CD4-positive, alpha-beta T cell treated with Interleukin-6 at 100 ng/mL for 8 hours (primary cell): ENCODE results near the gene LAMA5.

Source experiments
- DNase-seq: peaks from one replicate; pipeline ENCODE4 v3.0.0-alpha.2; 2020; ENCODE audit warnings: mixed read lengths, low spot score

The LAMA5 gene

DNA sequence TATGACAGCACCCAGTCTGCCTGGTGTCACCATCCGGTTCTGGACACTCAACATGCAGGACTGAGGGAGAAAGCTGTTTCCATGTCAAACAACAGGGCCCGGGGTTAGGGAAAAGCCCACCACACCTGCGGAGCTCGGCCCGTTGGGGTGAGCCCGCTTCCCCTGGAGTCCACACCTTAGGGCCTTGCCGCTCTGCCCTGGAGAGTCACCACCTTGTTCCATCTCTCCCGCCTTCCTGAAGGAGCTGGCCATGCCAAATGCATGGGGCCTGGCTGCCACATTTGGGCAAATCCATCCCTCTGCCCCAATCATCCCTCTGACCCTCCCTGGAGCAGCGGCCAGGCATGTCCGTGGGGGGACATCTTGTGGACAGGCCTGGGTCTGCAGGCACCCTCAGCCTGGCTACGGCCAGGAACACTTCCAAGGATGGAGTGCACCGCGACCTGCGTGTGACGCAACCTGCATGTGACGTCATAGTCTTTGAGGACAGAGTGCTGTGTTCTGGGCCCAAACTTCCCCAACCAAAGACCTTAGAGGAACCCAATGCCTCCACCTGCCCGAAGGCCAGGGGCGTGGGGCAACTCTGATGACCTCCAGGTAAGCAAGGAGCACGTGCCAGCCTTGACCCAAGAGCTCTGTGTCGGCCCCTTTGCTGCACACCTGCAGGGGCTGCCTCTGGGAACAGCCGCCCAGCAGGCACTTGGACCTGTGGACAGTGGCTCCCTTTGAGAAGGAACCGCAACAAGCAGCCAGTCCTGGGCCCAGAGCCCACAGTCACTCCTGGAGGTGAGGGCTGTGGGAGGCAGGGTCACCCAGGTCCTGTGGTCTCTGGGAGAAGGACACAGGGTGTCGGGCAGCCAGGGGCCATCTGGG lies 38.2 kb upstream of the LAMA5 start:
- DNase-seq = no peak

- DNase-seq = no peak
Measured at GRCh38 chr20:62404761-62405107, 37.6 kb upstream of the LAMA5 start.

- no peak for DNase-seq
Measured at GRCh38 chr20:62404112-62404665, 37.1 kb upstream of the LAMA5 start.

DNA sequence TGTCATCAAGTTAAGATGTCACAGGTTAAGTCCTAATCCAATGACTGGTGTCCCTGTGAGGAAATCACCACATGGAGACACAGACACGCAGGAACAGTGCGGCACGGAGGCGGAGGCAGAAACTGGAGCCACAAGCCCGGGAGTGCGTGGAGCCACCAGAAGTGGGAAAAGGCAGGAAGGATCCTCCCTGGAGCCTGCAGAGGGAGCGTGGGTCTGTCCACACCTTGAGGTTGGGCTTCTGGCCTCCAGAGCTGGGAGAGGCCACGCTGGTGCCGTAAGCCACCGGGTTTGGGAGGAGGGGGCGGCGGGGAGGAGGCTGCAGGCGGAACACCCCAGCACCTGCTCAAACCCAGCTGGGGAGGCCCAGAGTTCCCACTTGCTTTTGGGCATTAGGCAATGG lies 36.2 kb upstream of the LAMA5 start:
- DNase-seq = no peak

DNA sequence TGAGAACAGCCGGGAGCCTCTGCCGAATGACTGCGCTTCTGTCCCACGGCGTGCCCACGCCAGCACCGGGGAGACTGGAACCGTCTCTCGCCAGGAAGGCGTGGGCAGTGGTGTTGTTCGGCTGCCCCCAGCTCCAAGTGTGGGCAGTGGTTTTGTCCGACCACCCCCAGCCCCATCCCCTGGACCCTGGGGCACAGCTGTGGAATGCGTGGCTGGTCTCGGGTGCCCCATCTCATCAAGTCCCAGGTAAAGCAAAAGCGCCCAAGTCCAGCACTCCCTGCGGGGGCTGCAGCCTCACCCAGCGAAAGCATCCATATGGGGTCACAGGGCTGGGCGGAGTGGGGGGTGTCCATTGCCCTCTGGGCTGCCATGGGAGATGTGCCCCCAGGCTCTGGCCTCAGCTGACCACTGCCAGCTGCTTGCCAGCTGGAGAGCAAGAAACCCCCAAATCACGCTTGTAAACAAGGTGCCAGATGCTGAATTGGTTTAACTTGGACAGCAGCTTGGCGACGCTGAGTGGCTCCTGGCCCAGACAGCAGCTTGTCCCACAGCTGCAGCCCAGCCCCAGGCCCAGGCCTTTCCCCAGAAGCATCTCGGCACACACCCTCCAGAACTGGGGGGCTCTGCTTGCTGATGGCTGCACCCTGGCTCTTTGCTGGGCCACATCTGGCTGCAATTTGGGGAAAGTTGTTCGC lies 35.5 kb upstream of the LAMA5 start:
- no peak for DNase-seq

DNA sequence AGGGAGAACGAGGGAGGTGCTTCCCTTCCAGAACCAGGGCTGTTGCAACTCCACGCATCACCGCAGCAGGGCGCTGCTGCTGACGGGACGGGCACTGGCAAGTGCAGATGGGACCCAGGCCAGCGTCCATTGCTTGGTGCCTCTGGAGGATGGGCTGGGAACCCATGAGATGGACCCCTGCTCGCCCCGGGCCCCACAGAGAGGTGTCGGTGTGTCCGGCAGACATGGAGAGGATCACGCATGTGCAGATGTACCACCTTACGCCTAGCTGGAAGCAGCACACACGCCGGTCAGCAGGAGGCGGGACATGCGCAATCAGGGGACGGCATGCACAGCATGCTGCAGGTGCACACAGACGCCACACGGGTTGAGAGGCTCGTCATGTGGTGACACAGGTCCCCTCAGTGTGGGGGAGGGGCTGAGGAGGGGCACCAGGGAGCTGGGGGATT lies 34.2 kb upstream of the LAMA5 start:
- no peak for DNase-seq

DNA sequence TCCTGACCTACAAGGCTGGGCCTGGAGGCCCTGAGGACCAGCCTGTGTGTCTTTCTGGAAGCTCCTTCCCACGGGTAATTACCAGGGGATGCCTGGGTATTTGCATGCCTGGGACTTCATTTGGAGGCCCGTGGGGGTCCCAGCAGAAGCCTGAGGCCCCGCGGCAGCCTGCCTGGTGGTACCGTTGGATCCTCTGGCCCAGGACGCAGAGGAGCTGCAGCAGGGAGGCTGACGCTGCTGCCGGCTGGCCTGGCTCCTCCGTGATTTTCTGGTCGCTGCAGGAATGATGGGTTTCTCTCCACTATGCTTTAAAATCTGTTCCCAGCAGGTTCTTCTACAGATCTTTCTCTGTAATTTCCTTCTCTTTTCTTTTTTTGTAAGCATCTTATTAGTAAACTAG lies 33.4 kb upstream of the LAMA5 start:
- DNase-seq = no peak

GRCh38 chr20:62400021-62400420 lies 32.9 kb upstream of the LAMA5 start:
- no peak for DNase-seq

DNA sequence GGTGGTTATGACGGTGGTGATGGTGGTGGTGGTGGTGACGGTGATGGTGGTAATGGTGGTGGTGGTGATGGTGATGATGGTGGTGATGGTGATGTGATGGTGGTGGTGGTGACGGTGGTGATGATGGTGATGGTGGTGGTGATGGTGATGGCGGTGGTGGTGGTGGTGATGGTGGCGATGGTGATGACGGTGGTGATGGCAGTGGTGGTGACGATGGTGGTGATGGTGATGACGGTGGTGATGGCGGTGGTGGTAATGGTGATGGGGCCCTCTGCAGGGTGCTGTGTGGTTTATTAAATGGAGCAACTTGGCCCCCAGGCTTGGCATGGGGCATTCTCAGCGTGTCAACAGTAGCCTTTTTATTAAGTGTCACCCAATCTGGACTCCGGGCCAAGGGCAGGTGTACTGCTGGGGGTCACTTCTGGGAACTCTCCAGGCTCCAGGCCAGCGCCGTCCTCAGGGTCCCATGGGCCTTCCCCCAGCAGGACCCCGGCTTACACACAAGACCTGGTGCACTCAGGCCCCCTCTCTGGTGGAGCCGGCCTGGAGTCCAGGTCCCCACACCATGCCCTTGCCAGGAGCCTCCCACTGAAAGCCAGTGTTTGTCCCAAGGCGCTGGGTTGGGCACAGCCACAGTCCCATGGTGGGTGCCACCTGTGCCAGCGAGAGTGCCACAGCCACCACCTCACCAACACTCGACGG lies 31.2 kb upstream of the LAMA5 start:
- no peak for DNase-seq

GRCh38 chr20:62396367-62397239 lies 29.5 kb upstream of the LAMA5 start:
- no peak for DNase-seq

GRCh38 chr20:62395311-62396242 lies 28.5 kb upstream of the LAMA5 start:
- DNase-seq = no peak

GRCh38 chr20:62394248-62395245 lies 27.4 kb upstream of the LAMA5 start:
- DNase-seq = no peak

GRCh38 chr20:62393830-62394229 lies 26.7 kb upstream of the LAMA5 start:
- DNase-seq = no peak

- DNase-seq = no peak
Measured at GRCh38 chr20:62393335-62393665, 26.2 kb upstream of the LAMA5 start.

DNA sequence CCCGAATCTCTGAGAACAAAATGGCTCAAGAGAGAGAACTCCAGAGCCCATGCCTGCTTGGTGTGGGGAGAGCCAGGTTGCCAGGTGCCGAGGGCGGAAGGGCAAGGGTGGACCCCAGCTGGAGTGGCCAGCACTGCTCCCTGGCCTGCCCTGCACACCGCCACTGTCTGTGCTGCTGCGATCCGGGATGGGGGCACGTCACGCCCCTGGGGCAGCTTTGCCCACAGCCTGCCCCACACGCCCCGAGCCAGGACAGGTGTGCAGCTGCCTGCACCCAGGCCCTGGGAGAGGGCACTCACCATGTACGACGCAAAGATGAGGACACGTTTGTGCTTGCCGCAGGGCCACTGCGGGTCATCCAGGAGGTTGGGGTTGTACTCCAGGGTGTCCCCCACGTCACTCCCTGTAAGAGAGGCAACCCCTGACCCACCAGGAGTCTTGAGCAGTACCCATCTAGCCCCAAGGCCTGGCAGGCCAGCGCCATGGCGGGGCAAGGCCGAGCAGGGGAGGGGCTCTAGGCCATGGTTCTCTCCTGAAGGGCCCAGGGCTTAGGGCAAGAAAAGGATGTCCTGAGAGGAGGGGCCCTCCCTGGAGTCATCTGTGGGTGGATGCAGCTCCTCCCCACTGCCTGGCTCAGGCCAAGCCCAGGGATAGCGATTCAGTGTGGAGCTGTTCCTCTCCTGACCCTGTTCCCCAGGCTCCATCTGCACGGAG lies 25.7 kb upstream of the LAMA5 start:
- DNase-seq = no peak

GRCh38 chr20:62392077-62392418 lies 24.9 kb upstream of the LAMA5 start:
- DNase-seq = no peak

DNA sequence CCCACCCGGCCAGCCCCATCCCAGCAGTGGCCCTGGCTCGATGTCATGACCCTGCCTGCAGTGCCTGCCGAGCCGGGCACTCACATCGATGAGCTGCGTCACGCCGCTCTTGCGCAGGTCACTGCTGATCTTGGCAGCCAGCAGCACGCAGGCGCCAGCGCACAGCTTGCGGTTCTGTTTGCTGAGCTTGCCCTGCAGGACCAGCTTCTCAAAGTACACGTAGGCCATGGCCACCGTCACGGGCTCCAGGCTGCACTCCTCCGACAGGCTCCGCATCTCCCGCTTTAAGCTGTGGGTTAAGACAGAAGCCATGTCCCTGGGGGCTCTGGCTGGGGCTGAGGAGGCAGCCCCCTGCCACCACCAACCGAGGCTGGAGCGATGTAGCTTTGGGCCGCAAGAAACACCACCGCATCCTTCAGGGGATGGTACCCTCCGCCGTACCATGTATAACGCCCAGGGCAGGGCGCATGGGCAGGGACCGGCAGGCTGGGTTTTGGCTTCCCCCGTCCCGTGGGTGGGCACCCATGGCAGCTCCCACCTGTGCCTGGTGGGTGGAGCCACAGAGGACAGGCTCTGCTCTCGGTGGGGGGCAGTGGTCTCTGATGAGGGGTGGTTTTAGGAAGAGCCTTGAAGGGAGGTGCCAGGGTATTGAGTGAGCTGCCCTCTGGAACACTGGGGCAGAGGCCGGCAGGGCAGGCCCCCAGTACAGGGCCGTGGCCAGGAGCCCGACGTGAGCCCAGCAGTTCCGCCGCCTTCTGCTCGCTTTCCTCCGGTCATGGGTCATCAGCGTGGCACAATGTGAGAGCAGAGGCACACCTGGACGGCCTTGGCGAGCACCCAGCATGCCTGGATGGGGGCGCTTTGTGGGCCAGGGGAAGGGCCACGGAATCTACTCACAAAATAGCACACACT lies 24.3 kb upstream of the LAMA5 start:
- DNase-seq = no peak
